ENCODE data around the gene KCNQ1.

The KCNQ1 gene

GRCh38 chr11:2410616-2411015 lies 34.2 kb upstream of the KCNQ1 start:
- DNase-seq, result no peak

- no peak for DNase-seq
Observed at GRCh38 chr11:2411446-2412305, 33.1 kb upstream of the KCNQ1 start.

DNA sequence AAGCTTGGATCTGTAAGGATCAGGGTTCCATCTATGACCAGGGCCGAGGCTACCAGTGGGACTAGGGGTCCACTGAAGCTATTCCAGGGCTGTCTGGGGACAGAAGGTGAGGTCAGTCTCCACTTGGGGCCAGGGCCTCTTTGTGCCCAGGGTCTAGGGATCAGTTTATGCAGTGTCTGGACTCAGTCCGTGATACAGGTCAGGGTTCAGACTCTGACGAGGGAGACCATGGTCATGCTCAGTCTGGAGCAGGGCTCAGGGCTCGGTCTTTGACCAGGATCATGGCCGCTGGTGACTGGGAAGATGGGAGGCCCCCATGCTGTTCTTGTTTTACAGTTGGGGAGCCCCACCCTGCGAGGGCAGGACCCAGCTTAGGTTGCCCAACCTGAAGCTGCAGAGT lies 32.5 kb upstream of the KCNQ1 start:
- no peak for DNase-seq

- DNase-seq, result no peak
Observed at GRCh38 chr11:2413742-2414579, 30.8 kb upstream of the KCNQ1 start.

GRCh38 chr11:2414616-2415015 lies 30.2 kb upstream of the KCNQ1 start:
- DNase-seq, result no peak

DNA sequence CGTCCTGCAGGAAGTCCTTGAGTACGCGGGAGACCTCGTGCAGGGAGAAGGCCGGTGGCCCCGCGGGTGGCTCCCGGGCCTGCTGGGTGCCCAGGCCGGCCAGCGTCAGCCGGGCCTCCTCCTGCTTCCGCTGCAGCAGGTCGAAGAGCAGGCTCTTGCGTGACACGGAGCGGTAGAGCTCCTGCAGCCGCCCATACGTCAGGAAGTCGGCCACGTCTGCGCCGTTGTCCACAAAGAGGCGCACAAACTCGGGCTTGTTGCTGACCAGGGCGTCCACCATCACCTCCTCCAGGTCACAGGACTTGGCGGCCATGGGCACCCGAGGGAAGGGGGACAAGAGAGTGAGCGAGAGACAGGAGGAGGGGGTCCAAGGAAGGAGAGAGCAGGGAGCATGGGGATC lies 29.6 kb upstream of the KCNQ1 start:
- DNase-seq, result no peak

- no peak for DNase-seq
Observed at GRCh38 chr11:2415601-2416380, 29.0 kb upstream of the KCNQ1 start.

GRCh38 chr11:2416765-2417164 lies 28.0 kb upstream of the KCNQ1 start:
- no peak for DNase-seq

DNA sequence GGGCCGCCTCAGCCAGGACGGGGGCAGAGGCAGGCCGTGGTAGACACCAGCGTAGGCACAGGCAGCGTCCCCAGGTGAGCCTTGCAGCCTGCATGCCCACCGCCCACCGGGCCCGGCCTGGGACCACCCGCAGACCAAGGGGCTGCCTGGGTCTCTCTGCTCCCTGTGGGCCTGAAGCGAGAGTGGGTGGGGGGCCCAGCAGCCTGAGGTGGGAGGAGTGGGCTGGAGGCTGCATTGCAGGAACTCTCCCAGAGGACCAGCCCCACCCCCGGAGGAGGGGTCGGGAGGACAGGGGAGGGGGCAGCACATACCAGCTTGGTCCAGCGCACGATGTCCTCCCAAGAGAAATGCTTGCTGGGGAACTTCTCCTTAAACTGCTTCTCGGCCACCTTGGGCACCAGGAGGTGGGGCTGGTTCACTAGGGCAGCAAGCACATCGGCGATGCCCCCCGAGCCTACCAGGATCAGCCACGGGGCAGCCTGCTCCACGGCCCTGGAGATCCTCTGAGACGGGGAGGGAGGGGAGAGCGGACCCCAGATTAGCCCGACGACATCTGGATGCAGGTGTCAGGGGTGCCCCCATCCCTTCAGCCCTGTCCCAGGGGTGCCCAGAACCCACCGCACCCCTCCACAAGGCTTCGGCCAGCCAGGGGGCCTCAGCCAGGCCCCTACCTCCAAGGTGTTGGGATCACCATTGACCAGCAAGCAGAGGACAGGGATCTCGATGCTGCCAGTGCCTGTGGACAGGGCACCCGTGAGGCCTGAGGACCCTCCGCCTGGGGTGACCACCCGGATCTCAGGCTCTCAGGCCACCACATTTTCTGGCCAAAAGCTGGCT lies 26.7 kb upstream of the KCNQ1 start:
- DNase-seq, result no peak

DNA sequence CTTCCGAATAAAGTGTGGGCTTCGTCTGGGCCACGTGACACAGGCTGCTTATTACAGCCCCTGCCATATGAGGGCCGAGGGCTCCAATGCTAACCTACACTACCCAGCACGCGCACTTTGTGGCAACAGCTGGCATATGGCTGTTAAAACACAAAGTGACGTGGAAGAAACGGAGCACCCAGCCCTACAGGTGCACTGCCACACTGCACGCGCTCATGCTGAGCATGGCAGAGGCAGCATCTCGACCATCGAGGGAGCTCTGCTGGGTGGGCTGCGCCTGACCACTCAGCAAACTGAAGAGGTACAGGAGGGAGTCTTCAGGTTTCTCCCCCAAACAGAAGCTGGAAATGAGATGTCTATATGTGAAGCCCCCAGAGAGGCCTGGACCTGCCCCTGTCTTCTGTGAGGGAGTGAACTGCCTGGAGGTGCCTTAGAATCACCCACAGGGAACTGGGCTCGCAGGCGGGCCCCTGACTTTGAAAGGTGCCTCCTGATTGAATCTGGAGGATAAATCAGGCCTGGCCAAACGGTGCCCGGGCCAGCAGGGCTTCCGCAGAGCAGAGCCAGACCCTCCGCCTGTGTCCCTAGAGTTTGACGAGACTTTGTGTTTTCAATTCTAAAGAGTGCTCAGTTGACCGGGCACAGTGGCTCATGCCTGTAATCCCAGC lies 26.0 kb upstream of the KCNQ1 start:
- DNase-seq, result no peak

DNA sequence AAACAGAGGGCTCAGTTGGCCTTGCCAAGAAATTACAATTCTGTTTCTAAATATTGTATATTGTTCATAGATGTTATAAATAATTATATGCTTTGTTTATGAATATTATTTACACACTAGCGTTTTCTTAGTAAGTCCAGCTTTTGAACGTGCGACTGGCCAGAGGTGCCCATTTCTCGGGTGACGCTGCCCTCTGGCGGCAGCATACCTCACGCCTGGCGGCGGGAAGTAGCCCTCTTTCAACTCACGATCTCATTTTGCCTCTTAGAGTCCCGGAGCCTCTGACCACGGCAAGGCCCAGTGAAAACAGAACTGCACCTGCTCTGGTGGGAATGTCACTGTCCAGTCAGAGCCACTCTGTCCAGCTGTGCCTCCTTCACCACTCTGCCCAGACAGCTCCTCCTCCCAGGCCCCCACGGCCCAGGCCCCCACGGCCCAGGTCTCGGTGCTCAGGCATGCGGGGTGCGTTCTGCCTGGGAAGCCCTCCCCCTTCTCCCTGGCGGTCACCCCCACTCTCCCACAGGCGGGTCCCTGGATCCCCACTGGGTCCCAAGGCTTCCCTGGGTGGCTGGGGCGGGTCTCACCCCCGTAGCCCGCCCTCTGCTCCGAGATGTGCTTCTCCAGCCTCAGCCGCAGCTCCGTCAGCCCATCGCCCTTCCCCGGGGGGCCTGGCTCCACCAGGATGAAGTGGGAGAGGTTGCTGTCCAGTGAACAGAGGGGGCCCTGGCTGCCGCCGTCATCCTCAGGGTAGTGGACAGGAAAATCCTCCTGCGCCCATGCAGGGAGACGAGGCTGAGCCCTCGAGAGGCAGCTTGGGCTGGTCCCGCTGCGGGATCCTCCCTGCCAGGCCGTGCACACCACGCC lies 24.9 kb upstream of the KCNQ1 start:
- peak; percentile 22 for DNase-seq

GRCh38 chr11:2420502-2421225 lies 24.1 kb upstream of the KCNQ1 start:
- peak; percentile 40 for DNase-seq

- DNase-seq, result no peak
Observed at GRCh38 chr11:2421226-2421994, 23.4 kb upstream of the KCNQ1 start.

DNA sequence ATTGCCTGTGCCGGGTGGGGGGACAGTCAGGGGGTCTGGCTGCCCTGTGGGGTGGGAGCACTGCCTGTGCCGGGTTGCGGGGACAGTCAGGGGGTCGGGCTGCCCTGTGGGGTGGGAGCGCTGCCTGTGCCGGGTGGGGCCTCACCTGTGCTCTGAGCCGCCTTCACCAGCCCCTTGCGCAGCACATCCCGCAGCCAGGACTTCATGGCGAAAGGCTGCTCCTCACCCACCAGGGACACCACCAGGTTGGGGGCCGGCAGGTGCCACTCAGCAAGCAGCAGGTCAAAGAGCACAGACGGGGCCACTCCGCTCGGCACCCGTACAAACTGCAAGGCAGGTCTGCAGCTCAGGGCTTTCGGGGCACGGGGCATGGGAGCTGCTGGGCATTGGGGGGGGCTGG lies 22.8 kb upstream of the KCNQ1 start:
- no peak for DNase-seq

- no peak for DNase-seq
Observed at GRCh38 chr11:2422461-2423156, 22.2 kb upstream of the KCNQ1 start.

- no peak for DNase-seq
Observed at GRCh38 chr11:2423157-2424025, 21.4 kb upstream of the KCNQ1 start.

GRCh38 chr11:2424811-2425495 lies 19.9 kb upstream of the KCNQ1 start:
- DNase-seq, result no peak

Data from effector CD8-positive, alpha-beta T cell (primary cell).